Measurements from ENCODE around the gene TNIP1. TPM values are rescaled to one million over a fixed set of nuclear protein-coding genes. Genes with fewer than 3 reads are reported as not detected.
A peak's percentile ranks its signal among the peaks of the same experiment; 100 is the strongest.

TNIP1 gene
- total and polyA plus RNA-seq, 7 donors, result 55.1 to 210 (median 73.1) TPM

DNA sequence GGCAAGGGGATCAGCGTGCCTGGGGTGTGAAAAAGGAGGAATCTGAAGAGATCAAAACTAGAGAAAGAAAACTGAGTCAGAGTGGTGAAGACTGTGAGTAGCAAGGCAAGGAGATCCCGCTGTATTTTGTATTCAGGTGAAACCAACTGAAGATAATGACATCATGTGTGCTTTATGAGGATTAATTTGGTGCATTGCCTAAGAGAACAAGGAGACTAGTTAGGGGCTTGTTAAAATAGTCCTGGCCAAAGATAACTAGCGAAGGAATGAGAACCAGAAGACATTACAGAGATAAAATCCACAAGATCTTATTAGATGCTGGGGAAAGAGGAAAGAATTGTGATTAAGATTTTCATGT, 77.4 kb downstream of the TNIP1 start:
- intact Hi-C loops (cut with DNase I), result loop anchor here (2.0 to 5.0 kb wide), 2 partner anchors 44 to 111 kb away; no protein-coding TSS in a partner anchor
- Histone ChIP-seq H3K36me3 (no peaks in the 10 kb centered on the region), H3K27ac (peak overlapping the region; percentile 49 to 88 (median 80)), H3K9me3 (no peaks in the 10 kb centered on the region), H3K4me1 (peaks cover 0 to 50% (median 39%) of the 10 kb centered on the region in 4 donors), H3K4me3 (no peak overlapping the region), H3K27me3 (no peaks in the 10 kb centered on the region)
- TF ChIP-seq, protein P1, sequence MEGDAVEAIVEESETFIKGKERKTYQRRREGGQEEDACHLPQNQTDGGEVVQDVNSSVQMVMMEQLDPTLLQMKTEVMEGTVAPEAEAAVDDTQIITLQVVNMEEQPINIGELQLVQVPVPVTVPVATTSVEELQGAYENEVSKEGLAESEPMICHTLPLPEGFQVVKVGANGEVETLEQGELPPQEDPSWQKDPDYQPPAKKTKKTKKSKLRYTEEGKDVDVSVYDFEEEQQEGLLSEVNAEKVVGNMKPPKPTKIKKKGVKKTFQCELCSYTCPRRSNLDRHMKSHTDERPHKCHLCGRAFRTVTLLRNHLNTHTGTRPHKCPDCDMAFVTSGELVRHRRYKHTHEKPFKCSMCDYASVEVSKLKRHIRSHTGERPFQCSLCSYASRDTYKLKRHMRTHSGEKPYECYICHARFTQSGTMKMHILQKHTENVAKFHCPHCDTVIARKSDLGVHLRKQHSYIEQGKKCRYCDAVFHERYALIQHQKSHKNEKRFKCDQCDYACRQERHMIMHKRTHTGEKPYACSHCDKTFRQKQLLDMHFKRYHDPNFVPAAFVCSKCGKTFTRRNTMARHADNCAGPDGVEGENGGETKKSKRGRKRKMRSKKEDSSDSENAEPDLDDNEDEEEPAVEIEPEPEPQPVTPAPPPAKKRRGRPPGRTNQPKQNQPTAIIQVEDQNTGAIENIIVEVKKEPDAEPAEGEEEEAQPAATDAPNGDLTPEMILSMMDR (IDR thresholded peaks at IDR 0.05), result no peak
- TF ChIP-seq POLR2A (IDR thresholded peaks at IDR 0.05), result no peak
- no peak for TF ChIP-seq EP300 (IDR thresholded peaks at IDR 0.05)
- no peak for DNase-seq
- 91 to 92% methylated on average over 3 of the region's 3 CpGs for WGBS, 2 donors

DNA sequence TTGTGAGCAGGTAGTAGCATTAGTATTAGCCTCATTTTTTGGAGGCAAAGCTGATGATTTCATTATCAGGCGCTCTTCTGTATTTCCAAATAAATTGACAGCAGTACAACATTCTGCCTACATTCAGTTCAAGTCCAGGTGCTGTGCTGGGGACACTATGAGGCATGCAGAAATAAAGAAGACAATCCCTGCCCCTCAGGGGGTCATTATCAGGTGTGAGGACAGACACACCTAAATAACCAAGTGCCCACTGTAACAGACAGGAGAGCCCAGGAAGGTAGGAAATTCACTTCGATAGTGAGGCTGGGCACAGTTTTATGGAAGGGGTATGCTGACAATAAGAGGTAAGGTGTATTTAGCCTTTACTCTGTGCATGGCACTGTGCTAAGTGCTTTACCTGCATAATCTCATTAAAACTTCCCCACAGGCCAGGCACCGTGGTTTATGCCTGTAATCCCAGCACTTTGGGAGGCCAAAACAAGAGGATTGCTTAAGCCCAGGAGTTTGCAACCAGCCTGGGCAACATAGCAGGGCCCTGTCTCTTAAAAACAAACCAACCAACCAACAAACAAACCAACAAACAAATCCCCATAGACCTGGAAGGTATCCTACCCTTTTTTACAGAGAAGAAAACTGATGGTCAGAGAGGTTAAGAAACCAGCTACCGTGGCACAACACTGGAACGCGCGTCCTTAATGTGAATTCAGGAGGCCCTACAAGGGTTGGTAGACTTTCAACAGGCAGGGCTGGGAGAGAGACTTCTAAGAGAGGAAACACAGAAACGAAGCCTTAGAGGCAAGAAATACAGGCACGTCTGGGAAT, 77.9 kb downstream of the TNIP1 start:
- Histone ChIP-seq H3K27ac (peak overlapping the region in 3 of 4 donors; percentile 78 to 88 (median 81)), H3K9me3 (no peaks in the 10 kb centered on the region), H3K36me3 (no peaks in the 10 kb centered on the region), H3K4me3 (no peak overlapping the region), H3K27me3 (no peaks in the 10 kb centered on the region), H3K4me1 (peaks cover 0 to 44% (median 36%) of the 10 kb centered on the region in 4 donors)
- DNase-seq, result no peak
- intact Hi-C loops (cut with DNase I), result loop anchor here (2.0 to 5.0 kb wide), 2 partner anchors 44 to 112 kb away; no protein-coding TSS in a partner anchor
- WGBS, 2 donors, result 87 to 88% methylated on average over 9 of the region's 9 CpGs
- TF ChIP-seq POLR2A (IDR thresholded peaks at IDR 0.05) (no peak), EP300 (IDR thresholded peaks at IDR 0.05) (no peak), POLR2AphosphoS5 (IDR thresholded peaks at IDR 0.05) (no peak)
- TF ChIP-seq, protein P1 (IDR thresholded peaks at IDR 0.05), result no peak

DNA sequence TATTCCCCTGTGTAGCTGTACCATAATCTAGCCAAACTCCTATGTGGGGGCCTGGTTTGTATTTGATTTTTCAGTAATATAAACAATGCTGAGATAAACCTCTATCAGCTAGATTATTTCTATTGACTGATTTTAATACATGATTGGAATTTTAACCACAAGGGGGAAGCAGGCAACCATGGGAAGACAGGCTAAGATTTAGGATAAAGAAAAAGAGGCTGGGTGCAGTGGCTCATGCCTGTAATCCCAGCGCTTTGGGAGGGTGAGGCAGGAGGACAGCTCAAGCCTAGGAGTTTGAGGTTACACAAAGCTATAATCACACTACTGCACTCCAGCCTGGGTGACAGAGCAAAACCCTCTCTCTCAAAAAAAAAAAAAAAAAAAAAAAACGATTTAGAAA, 78.6 kb downstream of the TNIP1 start:
- no peak overlapping the region for H3K27ac ChIP-seq
- H3K27me3 ChIP-seq, result no peaks in the 10 kb centered on the region
- H3K4me1 ChIP-seq, result peaks cover 0 to 37% (median 30%) of the 10 kb centered on the region in 4 donors
- TF ChIP-seq, protein P1 (IDR thresholded peaks at IDR 0.05), result peak; percentile 24 to 55 (median 48)
- no peak for TF ChIP-seq EP300 (IDR thresholded peaks at IDR 0.05)
- TF ChIP-seq POLR2A (IDR thresholded peaks at IDR 0.05), result no peak
- no peak for TF ChIP-seq POLR2AphosphoS5 (IDR thresholded peaks at IDR 0.05)
- DNase-seq, result no peak
- 47 to 50% methylated on average over 2 of the region's 2 CpGs for WGBS, 2 donors
- intact Hi-C loops (cut with DNase I), result loop anchor here (2.0 to 5.0 kb wide), 2 partner anchors 45 to 113 kb away; no protein-coding TSS in a partner anchor
- H3K4me3 ChIP-seq, result no peak overlapping the region
- no peaks in the 10 kb centered on the region for H3K9me3 ChIP-seq
- H3K36me3 ChIP-seq, result no peaks in the 10 kb centered on the region

DNA sequence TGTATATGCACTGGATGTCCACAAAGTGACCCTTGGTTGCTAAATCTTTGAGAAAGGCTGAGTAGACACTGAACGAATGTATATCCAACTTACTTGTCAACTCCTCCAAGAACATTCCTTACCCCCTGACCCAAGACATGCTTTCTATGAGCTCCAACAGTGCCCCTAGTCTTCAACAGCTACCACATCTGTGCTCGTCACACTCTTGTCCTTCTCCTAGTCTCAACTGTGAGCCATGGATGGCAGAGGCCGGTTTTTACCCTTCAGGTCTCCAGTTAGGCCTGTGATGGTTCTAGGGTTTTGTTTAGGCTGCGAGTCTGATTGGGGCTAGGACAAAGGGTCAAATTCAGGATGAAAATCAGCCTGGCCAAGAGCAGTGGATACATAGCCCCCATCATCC, 79.4 kb downstream of the TNIP1 start:
- intact Hi-C loops (cut with DNase I), result loop anchor here (5.0 kb wide), 1 partner anchor 46 kb away; no protein-coding TSS in a partner anchor

More for the DNA sequence above, 79.4 kb downstream of the TNIP1 start:
- no peak for DNase-seq
- 94 to 97% methylated on average over 4 of the region's 4 CpGs for WGBS, 2 donors
- no peaks in the 10 kb centered on the region for H3K36me3 ChIP-seq
- H3K4me3 ChIP-seq, result no peak overlapping the region
- no peak for TF ChIP-seq POLR2AphosphoS5 (IDR thresholded peaks at IDR 0.05)
- TF ChIP-seq, protein P1 (IDR thresholded peaks at IDR 0.05), result no peak
- TF ChIP-seq POLR2A (IDR thresholded peaks at IDR 0.05), result no peak
- no peak for TF ChIP-seq EP300 (IDR thresholded peaks at IDR 0.05)
- no peaks in the 10 kb centered on the region for H3K27me3 ChIP-seq
- H3K4me1 ChIP-seq, result peaks cover 0 to 29% (median 22%) of the 10 kb centered on the region in 4 donors
- H3K9me3 ChIP-seq, result no peaks in the 10 kb centered on the region
- no peak overlapping the region for H3K27ac ChIP-seq

All from sigmoid colon (tissue), 7 donors.